Measurements from ENCODE around the gene SLC35F4. TPM values are rescaled to one million over a fixed set of nuclear protein-coding genes. Genes with fewer than 3 reads are reported as not detected.

SLC35F4 gene
- polyA plus RNA-seq, 1 donor (not counting 4 experiments of a cell fraction or from before 2014, with no cell fraction given): not detected

DNA sequence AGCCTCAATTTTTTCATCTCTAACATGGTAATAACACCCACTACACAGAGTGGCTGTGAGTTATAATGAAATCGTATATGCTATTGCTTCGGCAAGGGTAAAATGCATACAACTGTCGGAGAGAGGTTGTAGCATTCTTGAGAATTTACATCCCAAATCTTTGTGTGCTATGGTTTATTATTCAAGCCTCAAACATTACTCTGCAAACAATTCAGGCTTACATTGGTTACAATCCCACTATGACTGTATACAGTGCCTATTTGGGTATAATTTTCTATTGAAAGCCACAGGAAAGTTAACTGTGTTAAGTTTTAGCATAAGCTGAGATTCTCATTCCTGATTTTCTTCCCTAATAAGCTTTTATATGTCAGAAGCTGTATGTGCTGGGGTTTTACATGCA lies 20.6 kb downstream of the SLC35F4 start:
- no peak overlapping the region for H3K9ac ChIP-seq (ENCODE audit: control insufficient read depth, extremely low read depth, insufficient read depth, low read length)
- no peaks in the 10 kb centered on the region for H3K9me3 ChIP-seq (ENCODE audit: control insufficient read depth, low read depth, low read length)
- no peak overlapping the region for H3K27ac ChIP-seq (ENCODE audit: control insufficient read depth, insufficient read depth, low read length)
- dilution Hi-C loops (cut with MboI; ENCODE audit: extremely low pct_ligation_motif_present, low sequenced_read_pairs): no loop called here
- no peaks in the 10 kb centered on the region for H4K20me1 ChIP-seq (ENCODE audit: control insufficient read depth, extremely low read depth, insufficient read depth, low read length)
- no peak for TF ChIP-seq EZH2 (IDR thresholded peaks at IDR 0.05; ENCODE audit: low read length)
- TF ChIP-seq, protein P1, sequence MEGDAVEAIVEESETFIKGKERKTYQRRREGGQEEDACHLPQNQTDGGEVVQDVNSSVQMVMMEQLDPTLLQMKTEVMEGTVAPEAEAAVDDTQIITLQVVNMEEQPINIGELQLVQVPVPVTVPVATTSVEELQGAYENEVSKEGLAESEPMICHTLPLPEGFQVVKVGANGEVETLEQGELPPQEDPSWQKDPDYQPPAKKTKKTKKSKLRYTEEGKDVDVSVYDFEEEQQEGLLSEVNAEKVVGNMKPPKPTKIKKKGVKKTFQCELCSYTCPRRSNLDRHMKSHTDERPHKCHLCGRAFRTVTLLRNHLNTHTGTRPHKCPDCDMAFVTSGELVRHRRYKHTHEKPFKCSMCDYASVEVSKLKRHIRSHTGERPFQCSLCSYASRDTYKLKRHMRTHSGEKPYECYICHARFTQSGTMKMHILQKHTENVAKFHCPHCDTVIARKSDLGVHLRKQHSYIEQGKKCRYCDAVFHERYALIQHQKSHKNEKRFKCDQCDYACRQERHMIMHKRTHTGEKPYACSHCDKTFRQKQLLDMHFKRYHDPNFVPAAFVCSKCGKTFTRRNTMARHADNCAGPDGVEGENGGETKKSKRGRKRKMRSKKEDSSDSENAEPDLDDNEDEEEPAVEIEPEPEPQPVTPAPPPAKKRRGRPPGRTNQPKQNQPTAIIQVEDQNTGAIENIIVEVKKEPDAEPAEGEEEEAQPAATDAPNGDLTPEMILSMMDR (optimal IDR thresholded peaks at IDR 0.05 in 1 of 3, IDR thresholded peaks at IDR 0.05 in 1 of 3, conservative IDR thresholded peaks at IDR 0.05 in 1 of 3; ENCODE audit: extremely low read depth in 1 of 3, insufficient read depth in 2 of 3, low read length in 3 of 3): no peak
- no peak overlapping the region for H2AFZ ChIP-seq (ENCODE audit: control insufficient read depth, low read length)
- FAIRE-seq (no peak), DNase-seq (ENCODE audit: low read depth, low spot score) (no peak)
- H3K4me1 ChIP-seq (ENCODE audit: control insufficient read depth, extremely low read depth, insufficient read depth, low read length): no peaks in the 10 kb centered on the region
- H3K4me2 ChIP-seq (ENCODE audit: control insufficient read depth, extremely low read depth, insufficient read depth, low read depth, low read length): no peak overlapping the region
- no peaks in the 10 kb centered on the region for H3K79me2 ChIP-seq (ENCODE audit: control insufficient read depth, insufficient read depth, low read length)
- H3K9me1 ChIP-seq (ENCODE audit: control insufficient read depth, extremely low read depth, insufficient read depth, low read length): no peaks in the 10 kb centered on the region
- H3K4me3 ChIP-seq (ENCODE audit: control insufficient read depth in 2 of 3, extremely low read depth in 1 of 3, insufficient read depth in 2 of 3, low read depth in 1 of 3, low read length in 3 of 3): no peak overlapping the region
- H3K27me3 ChIP-seq (ENCODE audit: control insufficient read depth, extremely low read depth, insufficient read depth, low read length): no peaks in the 10 kb centered on the region
- no peaks in the 10 kb centered on the region for H3K36me3 ChIP-seq (ENCODE audit: control insufficient read depth in 2 of 2, extremely low read depth in 1 of 2, insufficient read depth in 2 of 2, low read length in 2 of 2)

DNA sequence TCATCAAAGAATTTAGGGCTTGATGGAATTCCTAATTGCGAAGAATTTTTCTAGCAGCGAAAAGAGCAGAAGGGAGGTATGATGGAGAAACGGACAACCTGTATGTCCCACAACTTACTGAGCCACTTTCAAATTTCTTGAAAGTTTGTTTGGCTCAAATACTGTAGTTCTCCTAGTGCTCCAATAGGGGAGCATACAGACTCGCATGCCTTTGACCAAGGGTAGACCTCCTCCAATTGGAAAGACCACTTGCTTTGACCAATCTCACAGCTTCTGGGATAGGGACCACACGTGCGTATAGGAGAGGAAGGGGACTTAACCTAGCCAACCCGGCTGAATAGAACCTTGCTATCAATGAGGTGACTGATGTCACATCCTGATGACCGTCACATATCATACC lies 28.6 kb downstream of the SLC35F4 start:
- H3K9me1 ChIP-seq (ENCODE audit: control insufficient read depth, extremely low read depth, insufficient read depth, low read length): no peaks in the 10 kb centered on the region
- H2AFZ ChIP-seq (ENCODE audit: control insufficient read depth, low read length): no peak overlapping the region
- TF ChIP-seq, protein P1 (optimal IDR thresholded peaks at IDR 0.05 in 1 of 3, IDR thresholded peaks at IDR 0.05 in 1 of 3, conservative IDR thresholded peaks at IDR 0.05 in 1 of 3; ENCODE audit: extremely low read depth in 1 of 3, insufficient read depth in 2 of 3, low read length in 3 of 3): no peak
- TF ChIP-seq EZH2 (IDR thresholded peaks at IDR 0.05; ENCODE audit: low read length): no peak
- H3K4me3 ChIP-seq (ENCODE audit: control insufficient read depth in 2 of 3, extremely low read depth in 1 of 3, insufficient read depth in 2 of 3, low read depth in 1 of 3, low read length in 3 of 3): no peak overlapping the region
- no peak overlapping the region for H3K9ac ChIP-seq (ENCODE audit: control insufficient read depth, extremely low read depth, insufficient read depth, low read length)
- H3K27me3 ChIP-seq (ENCODE audit: control insufficient read depth, extremely low read depth, insufficient read depth, low read length): no peaks in the 10 kb centered on the region
- dilution Hi-C loops (cut with MboI; ENCODE audit: extremely low pct_ligation_motif_present, low sequenced_read_pairs): no loop called here
- FAIRE-seq (no peak), DNase-seq (ENCODE audit: low read depth, low spot score) (no peak)
- no peaks in the 10 kb centered on the region for H4K20me1 ChIP-seq (ENCODE audit: control insufficient read depth, extremely low read depth, insufficient read depth, low read length)
- H3K4me2 ChIP-seq (ENCODE audit: control insufficient read depth, extremely low read depth, insufficient read depth, low read depth, low read length): no peak overlapping the region
- peaks cover 13% of the 10 kb centered on the region for H3K4me1 ChIP-seq (ENCODE audit: control insufficient read depth, extremely low read depth, insufficient read depth, low read length)
- no peaks in the 10 kb centered on the region for H3K9me3 ChIP-seq (ENCODE audit: control insufficient read depth, low read depth, low read length)
- no peaks in the 10 kb centered on the region for H3K79me2 ChIP-seq (ENCODE audit: control insufficient read depth, insufficient read depth, low read length)
- H3K36me3 ChIP-seq (ENCODE audit: control insufficient read depth in 2 of 2, extremely low read depth in 1 of 2, insufficient read depth in 2 of 2, low read length in 2 of 2): no peaks in the 10 kb centered on the region
- no peak overlapping the region for H3K27ac ChIP-seq (ENCODE audit: control insufficient read depth, insufficient read depth, low read length)
